Neural cell (in vitro differentiated cells): ENCODE data around the gene INO80. TPM values are rescaled to one million over a fixed set of nuclear protein-coding genes. Genes with fewer than 3 reads are reported as not detected.

Source experiments
- H2AFZ ChIP-seq: fragments of 200-600, 300-800 bp; sonication (generic), shearing (Covaris generic); 2 replicates; pipeline ENCODE4 v1.6.0; 2014; ENCODE audit warnings: low read depth, mild to moderate bottlenecking, antibody characterized with exemption, low read length, moderate library complexity
- H3F3A ChIP-seq: fragments of 200-600 bp; shearing (Covaris generic); 2 replicates; pipeline ENCODE4 v1.6.1; 2016; ENCODE audit warnings: mild to moderate bottlenecking, moderate library complexity, mixed read lengths, antibody characterized with exemption, low read length; ENCODE audit not compliant: insufficient read depth, poor library complexity, severe bottlenecking
- H3K27ac ChIP-seq: fragments of 200-600, 300-800 bp; sonication (generic), shearing (Covaris generic); 2 replicates; pipeline ENCODE4 v1.5.1; 2014; ENCODE audit warnings: mild to moderate bottlenecking, low read length, moderate library complexity
- H3K27me3 ChIP-seq: fragments of 300-800, 200-600 bp; sonication (generic), shearing (Covaris generic); 2 replicates; pipeline ENCODE4 v1.6.0; 2014; ENCODE audit warnings: mild to moderate bottlenecking, low read depth, low read length, moderate library complexity; ENCODE audit not compliant: insufficient read depth
- H3K36me3 ChIP-seq: fragments of 300-800, 200-600 bp; sonication (generic), shearing (Covaris generic); 2 replicates; pipeline ENCODE4 v1.5.1; 2014; ENCODE audit warnings: mild to moderate bottlenecking, antibody characterized with exemption, low read length, moderate library complexity; ENCODE audit not compliant: insufficient read depth
- H3K4me2 ChIP-seq: fragments of 300-800, 200-600 bp; sonication (generic), shearing (Covaris generic); 2 replicates; pipeline ENCODE4 v1.6.0; 2014; ENCODE audit warnings: mild to moderate bottlenecking, low read length
- H3K4me3 ChIP-seq: fragments of 300-800, 200-600 bp; sonication (generic), shearing (Covaris generic); 2 replicates; pipeline ENCODE4 v1.5.1; 2014; ENCODE audit warnings: mild to moderate bottlenecking, low read length, moderate library complexity
- H3K79me2 ChIP-seq: fragments of 200-600 bp; shearing (Covaris generic); replicated peaks from 2 replicates; pipeline ENCODE4 v1.6.0; 2014; ENCODE audit warnings: mild to moderate bottlenecking, low read length, moderate library complexity; ENCODE audit not compliant: insufficient read depth
- H3K9ac ChIP-seq: fragments of 300-800, 200-600 bp; sonication (generic), shearing (Covaris generic); 2 replicates; pipeline ENCODE4 v1.6.1; 2016; ENCODE audit warnings: mild to moderate bottlenecking, low read length, mixed read lengths
- H3K9me2 ChIP-seq: fragments of 200-600 bp; shearing (Covaris generic); 2 replicates; pipeline ENCODE4 v1.6.1; 2016; ENCODE audit warnings: mild to moderate bottlenecking, low read length, mixed read lengths; ENCODE audit not compliant: insufficient read depth
- H3K9me3 ChIP-seq: fragments of 200-600, 300-800 bp; sonication (generic), shearing (Covaris generic); 2 replicates; pipeline ENCODE4 v1.6.1; 2016; ENCODE audit warnings: mild to moderate bottlenecking, mixed run types, low read length, moderate library complexity, mixed read lengths
- H4K20me1 ChIP-seq: fragments of 200-600 bp; shearing (Covaris generic); 2 replicates; pipeline ENCODE4 v1.6.1; 2016; ENCODE audit warnings: mild to moderate bottlenecking, mixed run types; ENCODE audit not compliant: insufficient read depth
- CTCF ChIP-seq: fragments of 450-650 bp; IDR thresholded peaks from 2 replicates; pipeline ENCODE4 v1.5.1; 2014; ENCODE audit warnings: antibody characterized with exemption, mild to moderate bottlenecking, moderate library complexity; ENCODE audit not compliant: poor library complexity, severe bottlenecking
- EP300 ChIP-seq: fragments of 450-650 bp; conservative IDR thresholded peaks from 2 replicates; pipeline ENCODE4 v1.6.1; 2014; ENCODE audit warnings: antibody characterized with exemption, mild to moderate bottlenecking, moderate library complexity; ENCODE audit not compliant: poor library complexity, severe bottlenecking
- EZH2 ChIP-seq: fragments of 200-600, 300-800 bp; shearing (Covaris generic), sonication (generic); IDR thresholded peaks from 2 replicates; pipeline ENCODE4 v1.6.1; 2014; ENCODE audit warnings: antibody characterized with exemption, low read length, borderline replicate concordance, mild to moderate bottlenecking; ENCODE audit not compliant: insufficient read depth, poor library complexity, severe bottlenecking
- MXI1 ChIP-seq: fragments of 450-650 bp; conservative IDR thresholded peaks from 2 replicates; pipeline ENCODE4 v1.6.1; 2014; ENCODE audit warnings: antibody characterized with exemption, mild to moderate bottlenecking; ENCODE audit not compliant: poor library complexity, severe bottlenecking
- POLR2AphosphoS5 ChIP-seq: IDR thresholded peaks from 2 replicates; pipeline ENCODE4 v1.6.1; 2012
- RAD21 ChIP-seq: fragments of 450-650 bp; conservative IDR thresholded peaks from 2 replicates; pipeline ENCODE4 v1.6.1; 2014; ENCODE audit warnings: antibody characterized with exemption, mild to moderate bottlenecking, moderate library complexity
- SMC3 ChIP-seq: fragments of 450-650 bp; conservative IDR thresholded peaks from 2 replicates; pipeline ENCODE4 v1.6.1; 2014; ENCODE audit warnings: antibody characterized with exemption, mild to moderate bottlenecking, moderate library complexity; ENCODE audit not compliant: poor library complexity
- TAF1 ChIP-seq: IDR thresholded peaks from 2 replicates; pipeline ENCODE4 v1.6.1; 2012; ENCODE audit warnings: low read depth
- polyA plus RNA-seq: library from polyadenylated mRNA; depleted of rRNA; stranded (reverse); fragments of >200 nt; gene quantifications from 2 replicates; pipeline ENCODE4 v1.2.3, GENCODE V29; 2014
- small RNA-seq, 3 experiments: library from RNA; depleted of rRNA; stranded (forward); fragments of <200 nt; gene quantifications; one replicate each; pipeline ENCODE3, GENCODE V24; 2012

The INO80 gene
- polyA plus RNA-seq, 1 donor from 2014 or later, result 8.4 TPM

- no peaks in the 10 kb centered on the region for H4K20me1 ChIP-seq
- TF ChIP-seq MXI1 (no peak), EZH2 (no peak), CTCF (no peak), SMC3 (no peak), EP300 (no peak), RAD21 (no peak), POLR2AphosphoS5 (no peak), TAF1 (no peak)
- H3F3A ChIP-seq, result peaks cover 3% of the 10 kb centered on the region
- H3K9ac ChIP-seq, result peak overlapping the region; percentile 52
- H3K4me3 ChIP-seq, result peak overlapping the region; percentile 80
- H2AFZ ChIP-seq, result no peak overlapping the region
- H3K27ac ChIP-seq, result no peak overlapping the region
- H3K9me2 ChIP-seq, result no peaks in the 10 kb centered on the region
- no peaks in the 10 kb centered on the region for H3K79me2 ChIP-seq
- H3K4me2 ChIP-seq, result peak overlapping the region; percentile 80
- H3K27me3 ChIP-seq, result peaks cover 82% of the 10 kb centered on the region
- H3K9me3 ChIP-seq, result no peaks in the 10 kb centered on the region
- no peaks in the 10 kb centered on the region for H3K36me3 ChIP-seq
Observed at GRCh38 chr15:40929660-40930429, 186.2 kb downstream of the INO80 start.

Small RNA genes lying within 50 kb of the gene (small RNA-seq; reads per million reads assigned to genes)
- gene ISCA1P4, result 0 reads per million in 3 experiments

Other genes with a start within 250 kb of the INO80 start
- gene RHOV, start 242.0 kb downstream of the INO80 start, polyA plus RNA-seq, result 1.9 and 2.8 TPM in 2 replicates
- gene VPS18, start 221.8 kb downstream of the INO80 start, polyA plus RNA-seq, result 13.8 and 16.7 TPM in 2 replicates
- gene DLL4, start 186.9 kb downstream of the INO80 start, polyA plus RNA-seq, result 2.2 and 2.3 TPM in 2 replicates
- gene CHAC1, start 162.8 kb downstream of the INO80 start, polyA plus RNA-seq, result 3.6 and 7.0 TPM in 2 replicates
- gene EXD1, start 114.5 kb upstream of the INO80 start, polyA plus RNA-seq, result 0.40 TPM in 1 of 2 replicates, not detected in the other
- 19.6 and 24.0 TPM in 2 replicates for gene CHP1, start 115.0 kb upstream of the INO80 start, polyA plus RNA-seq
- gene OIP5, start 216.3 kb upstream of the INO80 start, polyA plus RNA-seq, result 0.92 and 1.7 TPM in 2 replicates
- 8.6 and 13.6 TPM in 2 replicates for gene NUSAP1, start 216.6 kb upstream of the INO80 start, polyA plus RNA-seq